GM12878 (cell line): ENCODE results near the gene HS1BP3. TPM values are rescaled to one million over a fixed set of nuclear protein-coding genes. Genes with fewer than 3 reads are reported as not detected.

Experiments
- ATAC-seq: fragments of 200-7000 bp; cut with Tn5 transposase; 3 replicates; pipeline ENCODE4 v1.9.1; 2020; ENCODE audit warnings: mild to moderate bottlenecking, moderate library complexity
- BruUV-seq: library from RNA; stranded (reverse); fragments of 400-500 nt; replicated peaks from 2 replicates; lab custom pipeline; 2021; lab: Mats Ljungman, UMichigan
- CTCF ChIA-PET: fragments of 300-600 bp; sonication (Branson Sonifier 250); formaldehyde crosslinking; extraction: SDS; loops from one replicate; lab custom pipeline; 2021; ENCODE audit warnings: inconsistent platforms; lab: Yijun Ruan, JAX
- POLR2A ChIA-PET: fragments of 350-600 bp; formaldehyde crosslinking; extraction: SDS; loops from one replicate; lab custom pipeline; 2021; ENCODE audit warnings: inconsistent platforms; lab: Charles Lee
- RAD21 ChIA-PET: fragments of 300-600 bp; sonication (Branson Sonifier 250); formaldehyde crosslinking; loops from one replicate; lab custom pipeline; 2023; ENCODE audit warnings: antibody characterized with exemption; ENCODE audit not compliant: unreplicated experiment; lab: Charles Lee
- SMC1A ChIA-PET: fragments of 300-600 bp; sonication (Branson Sonifier 250); formaldehyde crosslinking; loops from one replicate; lab custom pipeline; 2023; ENCODE audit not compliant: unreplicated experiment, uncharacterized antibody; lab: Charles Lee
- DNase-seq: peaks from one replicate; pipeline ENCODE4 v3.0.0-alpha.2; 2011; ENCODE audit warnings: low read depth, low spot score
- FAIRE-seq: peaks from 3 replicates; lab custom pipeline; 2011; peaks lifted over from hg19 to GRCh38; lab: Jason Lieb, UNC
- H2AFZ ChIP-seq: 2 replicates; pipeline ENCODE4 v1.6.0; 2011; ENCODE audit warnings: low read depth, low read length, control low read depth; ENCODE audit not compliant: control insufficient read depth
- H3K27ac ChIP-seq: 2 replicates; pipeline ENCODE4 v1.5.1; 2011; ENCODE audit warnings: control low read depth; ENCODE audit not compliant: control insufficient read depth, insufficient read depth
- H3K27me3 ChIP-seq, 2 experiments: replicated peaks in 1 of 2; 2 replicates each; pipeline versions ENCODE4 v1.6.0 to v1.6.1; 2011; ENCODE audit warnings: low read length in 1 of 2; ENCODE audit not compliant: control insufficient read depth in 2 of 2, insufficient read depth in 2 of 2
- H3K36me3 ChIP-seq, 2 experiments: 2 replicates each; pipeline ENCODE4 v1.5.1; 2011; ENCODE audit warnings: low read length in 1 of 2; ENCODE audit not compliant: control insufficient read depth in 2 of 2, insufficient read depth in 2 of 2
- H3K4me1 ChIP-seq: 2 replicates; pipeline ENCODE4 v1.6.1; 2011; ENCODE audit warnings: mild to moderate bottlenecking, low read length, moderate library complexity, mixed read lengths; ENCODE audit not compliant: control insufficient read depth, insufficient read depth
- H3K4me2 ChIP-seq: 2 replicates; pipeline ENCODE4 v1.6.0; 2011; ENCODE audit warnings: control low read depth; ENCODE audit not compliant: control insufficient read depth, insufficient read depth
- H3K4me3 ChIP-seq: fragments of 200-600 bp; sonication (generic); 2 replicates; pipeline ENCODE4 v1.5.1; 2016
- H3K79me2 ChIP-seq: 2 replicates; pipeline ENCODE4 v1.6.0; 2011; ENCODE audit warnings: low read length; ENCODE audit not compliant: control insufficient read depth, insufficient read depth
- H3K9ac ChIP-seq: 2 replicates; pipeline ENCODE4 v1.8.0; 2011; ENCODE audit warnings: low read length, control low read depth, mixed read lengths; ENCODE audit not compliant: control insufficient read depth, insufficient read depth
- H3K9me3 ChIP-seq: replicated peaks from 3 replicates; pipeline ENCODE4 v1.5.1; 2011; ENCODE audit warnings: mild to moderate bottlenecking, low read length; ENCODE audit not compliant: control insufficient read depth, insufficient read depth
- H4K20me1 ChIP-seq: 2 replicates; pipeline ENCODE4 v1.6.0; 2011; ENCODE audit not compliant: control insufficient read depth, insufficient read depth
- ATF7 ChIP-seq: fragments of 450-650 bp; IDR thresholded peaks from 2 replicates; pipeline ENCODE4 v1.6.1; 2016; ENCODE audit warnings: low read depth, mild to moderate bottlenecking
- IKZF1 ChIP-seq: fragments of 450-650 bp; conservative IDR thresholded peaks from 2 replicates; pipeline ENCODE4 v1.6.1; 2017; ENCODE audit warnings: antibody characterized with exemption, mild to moderate bottlenecking
- KLF5 ChIP-seq: fragments of 450-650 bp; IDR thresholded peaks from 2 replicates; pipeline ENCODE4 v1.6.1; 2014; ENCODE audit warnings: mild to moderate bottlenecking; ENCODE audit not compliant: partially characterized antibody
- NR2C2 ChIP-seq: IDR thresholded peaks from 2 replicates; pipeline ENCODE4 v1.6.1; 2011; ENCODE audit warnings: borderline replicate concordance, low read depth; ENCODE audit not compliant: control insufficient read depth, insufficient read length
- PAX5 ChIP-seq: IDR thresholded peaks from 2 replicates; pipeline ENCODE4 v1.6.1; 2011; ENCODE audit warnings: low read depth, low read length, borderline replicate concordance
- POLR2A ChIP-seq: IDR thresholded peaks from 2 replicates; pipeline ENCODE4 v1.6.1; 2011; ENCODE audit warnings: low read depth, mild to moderate bottlenecking, low read length
- POLR2AphosphoS2 ChIP-seq: IDR thresholded peaks from 2 replicates; pipeline ENCODE4 v1.6.1; 2011; ENCODE audit warnings: low read depth, mild to moderate bottlenecking, low read length, improper control_type of control experiment, moderate library complexity
- PRDM15 ChIP-seq: fragments of 450-650 bp; formaldehyde crosslinking; IDR thresholded peaks from 2 replicates; pipeline ENCODE4 v1.4.0; 2020; ENCODE audit warnings: mild to moderate bottlenecking, moderate library complexity
- RFX5 ChIP-seq: IDR thresholded peaks from 2 replicates; pipeline ENCODE4 v1.6.1; 2011; ENCODE audit warnings: low read depth, low read length, improper control_type of control experiment
- SRF ChIP-seq, 2 experiments: IDR thresholded peaks; 2 replicates each; pipeline ENCODE4 v1.6.1; 2011; ENCODE audit warnings: low read depth in 2 of 2, low read length in 2 of 2, mild to moderate bottlenecking in 1 of 2, moderate library complexity in 1 of 2
- STAT1 ChIP-seq: fragments of 450-650 bp; conservative IDR thresholded peaks from 2 replicates; pipeline ENCODE4 v1.6.1; 2014; ENCODE audit warnings: antibody characterized with exemption, mild to moderate bottlenecking
- STAT3 ChIP-seq: IDR thresholded peaks from 2 replicates; pipeline ENCODE4 v1.6.1; 2011; ENCODE audit warnings: low read depth, low read length, improper control_type of control experiment
- TARDBP ChIP-seq: IDR thresholded peaks from 2 replicates; pipeline ENCODE4 v1.6.1; 2016; ENCODE audit warnings: borderline replicate concordance
- WGBS: methylation state at CpG from one replicate; pipeline ENCODE4 v1.1.6; 2016; ENCODE audit warnings: low lambda C conversion rate; ENCODE audit not compliant: insufficient replicate concordance, insufficient coverage; ENCODE audit errors: missing lambda C conversion rate; 5-methylcytosine and 5-hydroxymethylcytosine counted together
- in situ Hi-C: fragments of 300-500 bp; cut with MboI; formaldehyde crosslinking; loops from 9 replicates; pipeline ENCODE4 v1.14.3; 2018; ENCODE audit warnings: mixed read lengths
- intact Hi-C: fragments of 100-400 bp; cut with micrococcal nuclease; formaldehyde crosslinking; loops from one replicate; pipeline ENCODE4 v1.14.2; 2022; ENCODE audit not compliant: unreplicated experiment
- polyA plus RNA-seq, 11 experiments: library from polyadenylated mRNA; depleted of rRNA in 4 of 11; unstranded in 6 of 11; stranded (reverse) in 5 of 11; fragments of >200 nt; fragmentation: Nextera tagmentation in 4 of 11; fragmentation: Illumina TruSeq in 1 of 11; extraction: Ambion mirVana in 4 of 11; extraction: Trizol in 1 of 11; gene quantifications; 1 replicate in 1 of 11; 2 replicates in 10 of 11; pipeline versions ENCODE4 v1.2.1 to v1.2.3, GENCODE V29; 2011 to 2016; ENCODE audit warnings: inconsistent platforms in 2 of 11, missing spikeins in 2 of 11, low read depth in 1 of 11
- total RNA-seq, 4 experiments: library from RNA; depleted of rRNA in 3 of 4; stranded (reverse); fragments of >200 nt in 3 of 4; fragmentation: Illumina TruSeq in 1 of 4; extraction: Trizol in 1 of 4; gene quantifications; 2 replicates each; pipeline versions ENCODE4 v1.2.1 to v1.2.3, GENCODE V29; 2013 to 2021
- TF ChIP-seq, protein P1 (sequence below), 3 experiments: IDR thresholded peaks in 2 of 3; conservative IDR thresholded peaks in 1 of 3; 2 replicates each; pipeline ENCODE4 v1.5.1; 2011; ENCODE audit warnings: low read depth in 3 of 3, low read length in 3 of 3, mild to moderate bottlenecking in 3 of 3, control low read depth in 2 of 3, moderate library complexity in 2 of 3, inconsistent platforms in 1 of 3, mixed read lengths in 1 of 3; ENCODE audit not compliant: control insufficient read depth in 2 of 3, insufficient read depth in 1 of 3; ENCODE audit errors: extremely low read depth in 1 of 3
- TF ChIP-seq, protein P2 (sequence below): fragments of 450-650 bp; IDR thresholded peaks from 2 replicates; pipeline ENCODE4 v1.6.1; 2016; ENCODE audit warnings: mild to moderate bottlenecking

Gene HS1BP3
- total and polyA plus RNA-seq, 10 of the 15 experiments (the other 5 are each of a cell fraction or from before 2014, with no cell fraction given), result 0.47 to 7.2 (median 4.6) TPM

GRCh38 chr2:20668451-20668850 is 17.6 kb upstream of the HS1BP3 start:
- in situ Hi-C loops, result loop anchor here (25.0 kb wide), 1 partner anchor 444 kb away; the partner anchor contains the start of gene TDRD15
- TF ChIP-seq KLF5, result no peak
- TF ChIP-seq, protein P1, sequence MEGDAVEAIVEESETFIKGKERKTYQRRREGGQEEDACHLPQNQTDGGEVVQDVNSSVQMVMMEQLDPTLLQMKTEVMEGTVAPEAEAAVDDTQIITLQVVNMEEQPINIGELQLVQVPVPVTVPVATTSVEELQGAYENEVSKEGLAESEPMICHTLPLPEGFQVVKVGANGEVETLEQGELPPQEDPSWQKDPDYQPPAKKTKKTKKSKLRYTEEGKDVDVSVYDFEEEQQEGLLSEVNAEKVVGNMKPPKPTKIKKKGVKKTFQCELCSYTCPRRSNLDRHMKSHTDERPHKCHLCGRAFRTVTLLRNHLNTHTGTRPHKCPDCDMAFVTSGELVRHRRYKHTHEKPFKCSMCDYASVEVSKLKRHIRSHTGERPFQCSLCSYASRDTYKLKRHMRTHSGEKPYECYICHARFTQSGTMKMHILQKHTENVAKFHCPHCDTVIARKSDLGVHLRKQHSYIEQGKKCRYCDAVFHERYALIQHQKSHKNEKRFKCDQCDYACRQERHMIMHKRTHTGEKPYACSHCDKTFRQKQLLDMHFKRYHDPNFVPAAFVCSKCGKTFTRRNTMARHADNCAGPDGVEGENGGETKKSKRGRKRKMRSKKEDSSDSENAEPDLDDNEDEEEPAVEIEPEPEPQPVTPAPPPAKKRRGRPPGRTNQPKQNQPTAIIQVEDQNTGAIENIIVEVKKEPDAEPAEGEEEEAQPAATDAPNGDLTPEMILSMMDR (IDR thresholded peaks at IDR 0.05 in 2 of 3, conservative IDR thresholded peaks at IDR 0.05 in 1 of 3; ENCODE audit: control insufficient read depth in 2 of 3, extremely low read depth in 1 of 3, insufficient read depth in 1 of 3, low read depth in 3 of 3, low read length in 3 of 3), result no peak
- TF ChIP-seq STAT3, result no peak
- no peak for TF ChIP-seq POLR2A
- no peak for TF ChIP-seq PRDM15 (CRISPR knock-in tag)
- TF ChIP-seq, protein P2, sequence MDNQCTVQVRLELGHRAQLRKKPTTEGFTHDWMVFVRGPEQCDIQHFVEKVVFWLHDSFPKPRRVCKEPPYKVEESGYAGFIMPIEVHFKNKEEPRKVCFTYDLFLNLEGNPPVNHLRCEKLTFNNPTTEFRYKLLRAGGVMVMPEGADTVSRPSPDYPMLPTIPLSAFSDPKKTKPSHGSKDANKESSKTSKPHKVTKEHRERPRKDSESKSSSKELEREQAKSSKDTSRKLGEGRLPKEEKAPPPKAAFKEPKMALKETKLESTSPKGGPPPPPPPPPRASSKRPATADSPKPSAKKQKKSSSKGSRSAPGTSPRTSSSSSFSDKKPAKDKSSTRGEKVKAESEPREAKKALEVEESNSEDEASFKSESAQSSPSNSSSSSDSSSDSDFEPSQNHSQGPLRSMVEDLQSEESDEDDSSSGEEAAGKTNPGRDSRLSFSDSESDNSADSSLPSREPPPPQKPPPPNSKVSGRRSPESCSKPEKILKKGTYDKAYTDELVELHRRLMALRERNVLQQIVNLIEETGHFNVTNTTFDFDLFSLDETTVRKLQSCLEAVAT, result no peak
- TF ChIP-seq PAX5, result no peak
- TF ChIP-seq IKZF1, result no peak
- no peak for TF ChIP-seq ATF7
- TF ChIP-seq SRF (IDR thresholded peaks at IDR 0.05; ENCODE audit: low read depth in 2 of 2, low read length in 2 of 2), result no peak
- no peak for TF ChIP-seq NR2C2
- TF ChIP-seq RFX5, result no peak
- TF ChIP-seq POLR2AphosphoS2, result no peak
- no peak for TF ChIP-seq STAT1
- no peak for TF ChIP-seq TARDBP

More at GRCh38 chr2:20668451-20668850, 17.6 kb upstream of the HS1BP3 start:
- WGBS, result 65% methylated on average over 6 of the region's 6 CpGs
- FAIRE-seq (no peak), ATAC-seq (no peak), DNase-seq (no peak)
- Histone ChIP-seq H3K27me3 (peaks cover 22 to 33% of the 10 kb centered on the region in 2 experiments), H3K79me2 (no peaks in the 10 kb centered on the region), H2AFZ (no peak overlapping the region), H3K9ac (no peak overlapping the region), H4K20me1 (no peaks in the 10 kb centered on the region), H3K27ac (no peak overlapping the region), H3K4me1 (peaks cover 13% of the 10 kb centered on the region; the same call in 1 of the 2 replicates), H3K4me2 (no peak overlapping the region), H3K9me3 (no peaks in the 10 kb centered on the region; the same call in 2 of the 3 replicates), H3K36me3 (no peaks in the 10 kb centered on the region), H3K4me3 (no peak overlapping the region)
- SMC1A ChIA-PET, result no interaction called here
- CTCF ChIA-PET, result no interaction called here
- POLR2A ChIA-PET, result no interaction called here
- no TSS peak for BruUV-seq
- intact Hi-C loops, result no loop called here
- RAD21 ChIA-PET, result no interaction called here
